Tongue (tissue), 2 donors: ENCODE results near the gene RHBDD3. TPM values are rescaled to one million over a fixed set of nuclear protein-coding genes. Genes with fewer than 3 reads are reported as not detected.

Experiments
- DNase-seq: peaks from one replicate; pipeline ENCODE4 v3.0.0-alpha.2; 2015
- total RNA-seq: library from RNA; depleted of rRNA; stranded (reverse); fragments of >200 nt; gene quantifications from one replicate; pipeline ENCODE4 v1.2.3, GENCODE V29; 2014

Gene RHBDD3
- total RNA-seq = 30.9 TPM

GRCh38 chr22:29267858-29268510 is at the start of gene RHBDD3, which contains the start of gene EWSR1:
RHBDD3 (minus strand) TSS chr22:29267981; CDS start chr22:29265626, 2,355 bp downstream.
EWSR1 (plus strand) TSS chr22:29268268; CDS start chr22:29268337, 69 bp downstream.
- peak; percentile 98 for DNase-seq

DNA sequence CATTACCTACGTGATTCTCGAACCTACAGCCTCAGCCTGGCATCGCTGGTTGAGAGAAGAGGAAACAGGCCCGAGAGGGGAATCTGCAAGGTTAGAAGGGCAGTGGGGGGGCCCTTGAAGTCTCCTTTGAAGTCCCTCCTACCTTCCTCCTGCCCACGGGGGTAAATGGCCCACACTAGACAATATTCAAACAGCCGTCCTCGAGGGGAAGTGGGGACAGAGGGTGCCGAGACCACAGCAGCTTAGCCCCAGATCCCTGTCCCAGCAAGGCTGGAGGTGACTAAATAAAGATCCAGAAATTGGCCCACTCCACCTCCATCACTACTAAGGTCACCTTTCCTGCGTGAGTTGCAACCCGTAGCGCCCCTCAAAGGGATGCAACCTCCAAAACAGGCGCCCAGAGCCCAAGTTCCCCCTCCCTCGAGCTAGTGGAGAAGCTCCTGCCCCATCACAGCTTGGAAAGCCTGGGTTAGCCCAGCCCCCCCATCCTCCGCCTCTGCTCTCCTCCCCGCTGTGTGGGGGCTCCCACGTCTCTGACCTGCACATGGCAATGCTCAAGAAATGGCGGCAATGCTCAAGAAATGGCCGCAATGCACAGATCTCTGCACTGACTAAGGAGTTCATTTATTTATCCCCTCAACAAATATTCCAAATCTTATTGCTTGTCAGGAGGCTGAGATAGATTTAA is 48.5 kb upstream of the RHBDD3 start:
- DNase-seq = no peak

DNA sequence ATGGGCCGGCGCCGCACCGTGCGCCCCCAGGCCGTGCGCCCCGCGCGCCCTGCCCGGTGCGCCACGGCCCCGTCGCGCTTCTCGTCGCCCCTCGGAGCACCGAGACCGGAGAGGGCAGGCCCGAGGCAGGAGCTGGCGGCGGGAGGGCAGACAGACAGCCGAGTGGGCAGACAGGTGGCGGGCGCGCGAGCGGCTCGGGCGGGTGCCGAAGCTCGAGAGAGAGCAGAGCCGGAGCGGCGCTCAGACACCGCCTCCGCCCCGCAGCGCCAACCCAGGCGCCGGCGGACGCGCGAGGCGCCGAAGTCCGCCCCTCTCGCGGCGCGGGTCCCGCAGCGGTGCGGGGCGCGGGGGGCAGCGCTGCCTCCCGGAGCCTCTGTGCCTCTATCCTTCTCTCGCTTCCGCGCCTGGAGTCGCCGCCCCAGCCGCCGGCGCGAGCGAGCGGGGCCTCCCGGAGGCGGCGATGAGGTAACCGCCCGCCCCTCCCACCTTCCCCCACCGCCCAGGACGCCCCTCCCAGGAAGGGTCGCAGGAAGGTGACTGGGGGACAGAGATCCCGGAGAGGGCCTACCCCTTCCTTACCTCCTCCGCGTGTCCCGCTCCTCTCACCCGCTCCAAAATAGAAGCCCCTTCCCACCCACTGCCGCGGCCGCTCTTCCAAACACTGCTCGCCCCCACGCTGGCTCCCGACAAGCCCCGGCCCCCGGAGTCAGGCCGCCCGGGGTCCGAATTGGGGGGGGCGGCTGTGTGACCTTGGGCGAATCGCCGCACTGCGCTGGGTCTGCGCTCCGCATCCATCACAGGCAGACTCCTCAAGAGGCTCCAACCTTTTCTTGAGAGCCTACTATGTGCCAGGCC is 47.7 kb upstream of the RHBDD3 start, which contains the start of gene RASL10A:
TSS of gene RASL10A (minus strand) at position 412 of the 855 bp plus-strand sequence. CDS start 451 bp downstream, outside the sequence.
- peak; percentile 67 for DNase-seq

GRCh38 chr22:29314537-29315285 is 46.9 kb upstream of the RHBDD3 start:
- DNase-seq = no peak

DNA sequence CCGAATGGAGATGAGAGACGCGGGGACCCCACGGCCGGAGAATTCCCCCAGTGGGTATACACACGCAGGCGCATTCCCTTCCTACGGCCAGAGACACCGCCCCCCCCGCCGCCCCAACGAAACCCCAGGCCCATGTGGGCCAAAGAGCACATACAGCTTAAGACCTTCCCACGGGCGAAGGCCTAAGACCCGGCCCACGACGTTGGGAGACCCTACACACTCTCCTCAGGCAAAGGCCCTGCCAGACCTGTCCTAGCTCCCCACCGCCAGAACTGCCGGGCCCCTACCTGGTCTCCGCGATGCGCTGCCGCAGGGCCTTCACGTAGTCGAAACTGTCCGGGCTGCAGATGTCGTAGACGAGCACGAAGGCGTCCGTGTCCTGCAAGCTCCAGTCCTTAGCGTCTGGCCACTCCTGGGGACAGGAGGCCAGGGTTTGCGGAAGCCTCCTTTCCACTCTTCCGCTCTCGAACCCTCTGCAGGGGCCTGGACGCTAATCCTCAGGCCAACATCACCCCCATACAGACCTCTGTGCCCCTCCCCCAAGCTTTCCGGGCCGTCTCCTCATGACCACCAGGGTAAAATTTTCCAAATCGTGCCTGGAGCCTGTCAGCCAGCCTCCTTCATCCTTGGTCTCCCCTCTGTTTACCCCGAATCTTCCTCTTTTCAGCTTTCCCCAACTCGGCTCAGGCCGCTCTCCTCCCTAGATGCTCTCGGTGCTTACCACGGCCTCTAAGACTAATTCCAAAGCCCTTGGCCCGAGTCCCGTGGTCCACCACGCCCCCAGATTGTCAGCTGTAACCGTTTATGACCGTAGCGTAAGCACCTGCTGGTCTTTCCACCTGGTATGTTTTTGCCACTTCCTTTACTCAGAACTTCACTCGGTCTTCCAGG is 46.0 kb upstream of the RHBDD3 start:
- no peak for DNase-seq

DNA sequence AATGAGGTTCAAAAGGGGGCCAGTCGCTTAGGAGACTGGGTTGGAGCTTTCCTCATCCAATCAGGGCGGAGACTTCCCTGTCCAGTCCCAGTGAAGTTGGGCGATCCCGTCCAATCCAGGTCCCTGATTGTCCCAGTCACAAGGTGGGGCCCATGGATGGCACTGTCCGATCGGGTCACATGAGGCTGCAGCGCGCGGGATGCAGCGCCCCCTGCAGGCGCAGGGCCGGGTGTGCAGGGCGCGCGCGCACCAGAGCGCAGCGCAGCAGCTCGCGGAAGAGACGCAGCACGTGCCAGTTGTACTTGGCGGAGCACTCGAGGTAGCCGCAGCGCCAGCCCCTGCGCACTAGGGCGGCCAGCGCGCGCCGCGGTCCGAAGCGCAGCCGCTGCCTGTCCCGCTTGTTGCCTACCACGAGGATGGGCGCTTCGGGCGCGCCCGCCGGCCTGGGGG is 45.4 kb upstream of the RHBDD3 start:
- DNase-seq = peak; percentile 76

GRCh38 chr22:29312218-29313125 is 44.7 kb upstream of the RHBDD3 start:
- DNase-seq = no peak

- DNase-seq = peak; percentile 62
Measured at GRCh38 chr22:29311464-29312217, 43.9 kb upstream of the RHBDD3 start.

DNA sequence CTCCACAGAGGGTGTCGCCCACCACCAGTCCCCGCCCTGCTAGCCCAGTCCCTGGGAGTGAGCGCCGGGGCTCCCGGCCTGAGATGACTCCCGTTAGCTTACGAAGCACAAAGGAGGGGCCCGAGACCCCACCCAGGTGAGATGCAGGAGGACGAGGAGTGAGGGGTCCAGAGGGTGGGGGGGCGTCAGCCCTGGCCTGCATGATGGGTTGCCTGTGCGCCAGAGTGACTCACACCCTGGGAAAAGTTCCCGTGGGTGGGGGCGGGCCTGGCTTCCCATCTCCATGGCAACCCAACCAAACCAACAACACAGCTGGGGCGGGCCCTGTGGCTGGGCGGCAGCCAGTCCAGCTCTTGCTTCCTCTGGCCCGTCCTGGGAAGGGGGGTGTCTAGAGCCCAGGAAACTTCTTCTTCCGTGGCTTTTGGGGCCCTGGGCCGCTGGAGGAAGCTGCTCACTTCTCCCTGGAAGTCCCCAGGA is 43.1 kb upstream of the RHBDD3 start:
- DNase-seq = peak; percentile 98

DNA sequence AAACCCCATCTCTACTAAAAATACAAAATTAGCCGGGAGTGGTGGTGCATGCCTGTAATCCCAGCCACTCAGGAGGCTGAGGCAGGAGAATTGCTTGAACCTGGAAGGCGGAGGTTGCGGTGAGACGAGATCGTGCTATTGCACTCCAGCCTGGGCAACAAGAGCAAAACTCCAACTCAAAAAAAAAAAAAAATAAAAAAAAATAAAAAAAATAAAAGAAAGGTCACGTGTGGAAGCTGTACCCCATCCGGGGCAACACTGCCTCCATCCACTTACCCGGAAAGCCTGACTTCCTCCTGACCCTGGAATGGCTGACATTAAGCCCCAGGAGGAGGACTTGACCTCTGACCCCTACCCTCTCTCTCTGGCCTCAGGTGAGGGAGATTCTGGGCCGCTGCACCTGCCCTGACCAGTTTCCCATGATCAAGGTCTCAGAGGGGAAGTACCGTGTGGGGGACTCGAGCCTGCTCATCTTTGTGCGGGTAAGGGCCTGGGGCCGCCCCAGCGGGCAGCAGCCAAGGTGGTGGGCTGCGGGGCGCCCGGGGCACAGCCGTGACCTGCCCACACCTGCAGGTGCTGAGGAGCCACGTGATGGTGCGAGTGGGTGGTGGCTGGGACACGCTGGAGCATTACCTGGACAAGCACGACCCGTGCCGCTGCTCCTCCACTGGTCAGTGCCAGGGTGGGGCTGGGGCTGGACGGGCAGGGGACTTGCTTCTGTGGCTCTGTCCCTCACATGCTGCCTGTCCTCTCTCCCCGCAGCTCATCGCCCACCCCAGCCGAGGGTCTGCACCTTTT is 42.5 kb upstream of the RHBDD3 start:
- DNase-seq = no peak

DNA sequence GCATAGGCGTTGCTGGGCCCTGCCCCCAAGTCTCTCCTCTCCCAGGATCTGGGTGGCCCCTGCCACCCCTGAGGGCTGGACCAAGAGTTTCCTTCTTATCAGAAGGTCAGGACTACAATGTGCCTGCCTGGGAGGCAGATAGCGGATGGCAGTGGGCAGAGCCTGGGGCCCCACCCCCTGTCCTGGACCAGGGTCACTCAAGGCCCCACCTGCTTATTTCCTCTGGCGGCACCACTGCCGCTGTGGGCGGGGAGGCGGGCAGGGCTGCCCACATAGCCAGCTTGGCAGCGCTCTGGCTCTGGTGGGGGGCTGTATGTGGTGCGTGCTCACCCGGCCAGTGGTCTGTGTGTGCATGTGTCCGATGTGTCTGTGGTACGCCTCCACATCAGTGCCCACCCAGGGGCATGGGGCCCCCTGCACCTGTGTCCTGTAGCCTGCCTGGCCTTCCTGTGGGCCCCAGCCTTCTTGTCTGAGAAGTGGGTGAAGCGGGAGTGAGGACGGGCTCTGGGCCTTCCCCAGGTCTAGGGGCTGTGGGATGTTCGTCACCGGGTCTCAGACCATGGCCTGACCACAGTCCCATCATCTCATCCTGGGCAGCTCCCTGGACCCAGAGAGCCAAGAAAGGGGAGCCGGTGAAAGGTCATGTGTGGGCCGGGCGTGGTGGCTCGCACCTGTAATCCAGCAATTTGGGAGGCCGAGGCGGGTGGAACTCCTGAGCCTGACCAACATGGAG is 41.7 kb upstream of the RHBDD3 start:
- no peak for DNase-seq

DNA sequence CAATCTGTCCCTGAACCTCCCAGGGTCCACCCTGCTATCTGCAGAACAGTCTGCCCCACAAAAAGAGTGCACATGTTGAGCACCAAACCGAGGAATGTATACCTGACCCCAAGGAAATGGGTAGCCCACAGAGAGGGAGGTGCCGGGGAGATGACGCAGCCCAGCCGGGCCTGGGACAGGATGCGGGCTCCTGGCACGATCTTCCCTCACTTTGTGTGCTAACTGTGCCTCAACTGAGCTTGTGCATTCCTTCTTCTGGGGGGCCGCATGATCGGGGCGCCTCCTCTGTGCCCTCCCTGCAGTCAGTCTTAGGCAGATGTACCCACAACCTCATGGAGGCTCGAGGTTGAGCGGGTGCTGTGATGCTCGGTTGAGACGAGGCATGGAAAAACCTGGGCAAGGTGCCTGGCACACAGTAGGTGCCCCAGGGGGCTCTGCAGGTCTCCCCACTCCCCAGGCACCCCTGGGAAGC is 41.0 kb upstream of the RHBDD3 start:
- DNase-seq = no peak

DNA sequence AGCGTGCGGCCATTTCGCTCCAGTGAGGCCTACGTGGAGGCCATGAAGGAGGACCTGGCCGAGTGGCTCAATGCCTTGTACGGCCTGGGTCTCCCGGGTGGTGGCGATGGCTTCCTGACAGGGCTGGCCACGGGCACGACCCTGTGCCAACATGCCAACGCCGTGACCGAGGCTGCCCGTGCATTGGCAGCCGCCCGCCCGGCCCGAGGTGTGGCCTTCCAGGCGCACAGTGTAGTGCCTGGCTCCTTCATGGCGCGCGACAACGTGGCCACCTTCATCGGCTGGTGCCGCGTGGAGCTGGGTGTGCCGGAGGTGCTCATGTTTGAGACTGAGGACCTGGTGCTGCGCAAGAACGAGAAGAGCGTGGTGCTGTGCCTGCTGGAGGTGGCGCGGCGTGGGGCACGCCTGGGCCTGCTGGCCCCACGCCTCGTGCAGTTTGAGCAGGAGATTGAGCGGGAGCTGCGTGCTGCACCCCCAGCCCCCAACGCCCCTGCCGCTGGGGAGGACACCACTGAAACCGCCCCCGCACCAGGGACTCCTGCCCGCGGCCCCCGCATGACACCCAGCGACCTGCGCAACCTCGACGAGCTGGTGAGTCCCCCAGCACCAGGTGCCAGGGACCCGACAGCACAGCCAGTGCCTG is 40.5 kb upstream of the RHBDD3 start:
- DNase-seq = no peak

- no peak for DNase-seq
Measured at GRCh38 chr22:29307596-29308147, 39.9 kb upstream of the RHBDD3 start.

GRCh38 chr22:29306835-29307595 is 39.2 kb upstream of the RHBDD3 start:
- peak; percentile 93 for DNase-seq
